HG03354 (cell line): ENCODE measurements around the gene PCIF1.
A peak's percentile ranks its signal among the peaks of the same experiment; 100 is the strongest.
"Not testable (repeated sequence)": the region's sequence is repeated elsewhere in the genome, so short reads cannot be mapped to it uniquely, and the experiment has no call there.

ENCODE experiments used
- ATAC-seq: cut with Tn5 transposase; IDR thresholded peaks from one replicate; pipeline ENCODE4 v1.9.1; 2021; ENCODE audit warnings: mild to moderate bottlenecking; ENCODE audit not compliant: unreplicated experiment, poor library complexity, severe bottlenecking

Gene PCIF1

GRCh38 chr20:45934586-45935415, at the start of gene PCIF1:
Gene PCIF1 (plus strand): TSS chr20:45934683. CDS start chr20:45939000, 4,317 bp downstream.
- ATAC-seq: peak; percentile 78

DNA sequence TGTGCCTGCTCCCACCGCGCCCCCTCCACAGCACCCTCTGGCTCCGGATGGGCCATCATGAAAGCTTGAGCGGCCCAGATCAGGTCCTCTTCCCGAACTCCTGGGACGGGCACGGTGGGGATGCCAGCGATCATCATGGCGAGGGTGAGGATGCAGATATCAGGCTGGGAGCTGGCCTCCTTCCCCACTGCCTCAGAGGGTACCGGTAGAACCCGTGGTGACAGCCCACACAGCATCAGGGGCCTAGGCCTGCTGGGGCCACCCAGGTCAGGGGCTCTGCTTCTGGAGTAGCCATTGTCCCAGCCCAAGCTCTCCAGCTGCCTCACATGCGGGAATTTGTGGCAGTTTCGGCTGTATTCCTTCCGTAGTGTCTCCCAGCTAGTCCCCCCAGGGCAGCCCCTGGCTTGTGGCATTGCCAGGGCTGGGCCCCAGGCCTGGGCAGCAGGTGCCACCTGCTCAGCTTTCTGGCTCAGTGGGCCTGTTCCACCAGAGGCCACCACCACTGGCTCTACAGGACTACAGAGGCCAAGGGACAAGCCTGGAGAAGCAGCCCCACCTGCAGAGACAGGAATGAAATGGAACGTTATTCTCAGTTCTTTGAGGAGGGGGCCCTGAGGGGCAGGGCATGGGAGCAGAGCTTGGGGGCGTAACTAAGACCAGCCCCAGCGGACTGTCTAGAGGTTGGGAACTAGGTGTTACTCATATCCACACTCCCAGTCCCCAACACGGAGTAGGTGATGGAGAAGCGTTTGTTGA, 47.7 kb upstream of the PCIF1 start:
- no peak for ATAC-seq

DNA sequence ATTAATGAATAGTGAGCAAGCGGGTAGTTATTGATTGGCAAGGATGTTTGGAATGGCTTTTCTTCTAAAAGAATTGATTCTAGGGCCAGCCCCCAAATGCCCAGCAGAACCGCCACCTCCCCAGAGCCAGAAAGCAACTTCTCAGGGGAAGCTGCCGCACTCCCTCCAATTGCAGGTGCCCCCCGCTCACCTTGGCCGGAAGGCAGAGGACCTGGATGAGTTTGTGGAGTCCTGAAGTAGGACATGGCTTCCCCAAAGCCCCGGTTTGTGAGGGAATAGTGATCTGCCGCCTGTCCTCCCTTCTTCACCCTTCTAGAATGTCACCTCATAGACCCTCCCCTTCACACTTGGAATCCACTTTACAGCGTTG, 47.2 kb upstream of the PCIF1 start, which contains the start of gene SPATA25:
SPATA25 (minus strand) TSS at position 277 of the 370 bp plus-strand sequence; CDS start at position 245, 32 bp downstream.
- ATAC-seq: no peak

DNA sequence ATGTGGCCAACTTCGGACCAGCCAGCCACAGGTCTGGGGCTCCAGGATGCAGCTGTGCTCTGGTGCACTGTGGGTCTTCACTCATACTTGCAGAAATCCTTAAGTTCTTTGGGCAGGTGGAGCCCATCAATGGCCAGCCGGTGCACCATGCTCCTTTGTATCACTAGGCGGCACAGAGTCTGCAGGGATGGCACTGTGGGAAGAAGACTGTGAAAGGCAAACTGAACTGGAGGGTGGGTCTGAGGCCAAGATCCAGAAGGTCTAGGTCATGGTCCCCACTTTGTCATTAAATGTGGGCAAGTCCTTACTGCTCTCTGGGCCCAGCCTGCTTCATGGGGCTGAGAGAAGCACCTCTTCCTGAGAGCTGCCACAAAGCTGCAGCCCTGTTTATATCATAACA, 45.8 kb upstream of the PCIF1 start:
- ATAC-seq: no peak

- peak; percentile 29 for ATAC-seq
Observed at GRCh38 chr20:45890077-45890984, 44.2 kb upstream of the PCIF1 start.

GRCh38 chr20:45890985-45891983, 43.2 kb upstream of the PCIF1 start, which contains the start of the genes CTSA and NEURL2:
Gene CTSA (plus strand): TSS chr20:45891335. CDS start chr20:45891569, 234 bp downstream.
Gene NEURL2 (minus strand): TSS chr20:45891208. CDS start chr20:45890991, 217 bp downstream.
- peak; percentile 79 for ATAC-seq

DNA sequence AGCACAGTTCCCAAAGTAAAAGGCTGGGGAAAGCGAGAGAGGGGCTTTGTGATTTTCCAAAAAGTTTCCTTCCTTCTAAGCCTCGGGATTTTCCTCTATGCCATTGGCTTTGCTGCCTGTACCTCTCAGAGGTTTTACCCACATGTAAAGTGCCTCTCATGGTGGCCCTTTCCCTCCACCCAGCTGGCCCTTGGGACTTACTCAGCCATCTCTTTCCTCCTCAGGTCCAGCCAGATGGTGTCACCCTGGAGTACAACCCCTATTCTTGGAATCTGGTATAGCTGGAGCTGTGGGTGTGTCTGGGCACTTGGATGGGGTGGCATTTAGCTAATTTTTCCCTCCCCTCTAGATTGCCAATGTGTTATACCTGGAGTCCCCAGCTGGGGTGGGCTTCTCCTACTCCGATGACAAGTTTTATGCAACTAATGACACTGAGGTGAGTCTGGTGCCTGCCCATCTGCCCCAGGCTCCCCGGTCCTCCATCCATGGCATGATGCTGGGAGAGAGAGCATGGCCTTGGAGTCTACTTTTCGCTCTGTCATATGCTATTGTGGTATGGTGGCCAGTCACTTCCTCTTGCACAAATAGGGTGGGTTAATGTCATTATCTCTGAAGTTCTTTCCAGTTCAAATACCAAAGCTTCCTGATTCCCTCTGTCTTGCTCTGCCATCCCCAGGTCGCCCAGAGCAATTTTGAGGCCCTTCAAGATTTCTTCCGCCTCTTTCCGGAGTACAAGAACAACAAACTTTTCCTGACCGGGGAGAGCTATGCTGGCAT, 42.2 kb upstream of the PCIF1 start:
- ATAC-seq: no peak

DNA sequence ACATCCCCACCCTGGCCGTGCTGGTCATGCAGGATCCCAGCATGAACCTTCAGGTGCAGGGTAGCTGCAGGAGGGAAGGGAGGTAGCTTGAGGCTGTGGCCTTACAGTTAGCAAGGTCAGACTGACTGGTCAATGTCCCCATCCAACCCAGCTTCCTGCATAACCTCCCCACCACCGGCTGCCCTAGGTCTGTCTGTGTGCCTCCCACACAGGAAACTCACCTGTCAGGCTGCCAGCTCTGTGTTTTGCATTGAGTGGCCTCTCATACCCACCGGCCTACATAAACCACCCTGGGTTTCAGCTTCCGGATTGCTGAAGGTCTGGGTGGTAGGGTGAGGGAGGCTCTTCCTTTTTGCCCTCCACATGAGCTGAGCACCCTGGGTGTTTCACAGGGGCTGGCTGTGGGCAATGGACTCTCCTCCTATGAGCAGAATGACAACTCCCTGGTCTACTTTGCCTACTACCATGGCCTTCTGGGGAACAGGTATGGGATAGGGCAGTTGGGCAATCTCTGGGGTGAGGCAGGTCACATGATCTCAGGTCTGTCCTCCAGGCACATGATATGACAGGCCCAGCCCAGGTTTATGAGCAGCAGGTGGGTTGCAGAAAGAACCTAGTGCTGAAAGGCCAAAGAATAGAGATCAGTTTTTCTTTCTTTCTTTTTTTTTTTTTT, 41.5 kb upstream of the PCIF1 start:
- no peak for ATAC-seq

GRCh38 chr20:45893831-45894230, 40.7 kb upstream of the PCIF1 start:
- ATAC-seq: no peak

DNA sequence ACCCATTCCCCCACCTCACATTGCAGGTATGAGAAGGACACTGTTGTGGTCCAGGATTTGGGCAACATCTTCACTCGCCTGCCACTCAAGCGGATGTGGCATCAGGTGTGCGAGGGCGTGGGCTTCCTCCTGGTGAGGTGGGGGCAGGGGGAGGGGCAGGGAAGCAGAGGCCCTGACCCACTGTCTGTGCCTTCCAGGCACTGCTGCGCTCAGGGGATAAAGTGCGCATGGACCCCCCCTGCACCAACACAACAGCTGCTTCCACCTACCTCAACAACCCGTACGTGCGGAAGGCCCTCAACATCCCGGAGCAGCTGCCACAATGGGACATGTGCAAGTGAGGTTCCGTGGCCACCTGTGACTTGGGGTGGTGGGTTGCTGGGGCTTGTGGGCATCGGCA, 39.7 kb upstream of the PCIF1 start:
- no peak for ATAC-seq

DNA sequence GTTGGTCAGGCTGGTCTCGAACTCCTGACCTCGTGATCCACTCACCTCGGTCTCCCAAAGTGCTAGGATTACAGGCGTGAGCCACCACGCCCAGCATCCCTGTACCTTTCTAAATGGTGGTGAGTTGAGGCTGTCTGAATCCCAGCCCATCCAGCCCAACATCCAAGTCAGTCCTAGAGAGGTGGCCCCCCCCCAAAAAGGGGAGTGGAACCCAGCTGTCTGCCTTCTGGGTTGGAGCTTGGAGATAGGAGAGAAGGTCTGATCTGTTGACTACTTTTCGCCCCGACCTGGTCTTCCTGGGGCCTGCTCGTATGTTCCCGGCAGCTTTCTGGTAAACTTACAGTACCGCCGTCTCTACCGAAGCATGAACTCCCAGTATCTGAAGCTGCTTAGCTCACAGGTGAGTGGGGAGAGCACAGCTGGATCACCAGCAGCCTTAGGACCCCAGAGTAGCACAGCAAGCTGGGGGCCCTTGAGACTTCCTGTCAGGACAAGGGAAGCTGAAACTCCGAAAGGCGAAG, 37.8 kb upstream of the PCIF1 start:
- ATAC-seq: no peak

DNA sequence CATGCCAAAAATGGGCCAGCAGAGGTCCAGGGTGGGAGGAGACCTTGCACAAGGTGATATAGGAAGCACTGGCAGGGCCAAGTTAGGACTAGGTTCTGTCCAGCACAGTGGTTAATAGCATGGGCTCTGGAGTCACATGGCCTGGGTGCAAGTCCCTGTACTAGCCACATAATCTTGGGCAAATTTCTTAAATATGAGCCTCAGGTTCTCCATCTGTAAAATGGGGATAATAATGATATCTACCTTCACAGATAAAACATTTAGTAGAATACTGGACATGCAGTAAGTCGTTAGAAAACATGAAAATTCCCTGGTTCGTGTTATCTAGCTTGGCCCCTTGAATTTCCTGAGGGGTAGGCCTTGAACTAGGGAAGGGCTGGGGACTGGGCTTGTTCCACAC, 37.2 kb upstream of the PCIF1 start:
- ATAC-seq: no peak

GRCh38 chr20:45897692-45898091, 36.8 kb upstream of the PCIF1 start:
- no peak for ATAC-seq

- no peak for ATAC-seq
Observed at GRCh38 chr20:45898285-45898684, 36.2 kb upstream of the PCIF1 start.

- ATAC-seq: no peak
Observed at GRCh38 chr20:45899046-45899835, 35.2 kb upstream of the PCIF1 start.

GRCh38 chr20:45901332-45901731, 33.2 kb upstream of the PCIF1 start:
- not testable (repeated sequence) for ATAC-seq
